Measurements from ENCODE around the gene TEKT1. TPM values are rescaled to one million over a fixed set of nuclear protein-coding genes. Genes with fewer than 3 reads are reported as not detected.

Gene TEKT1
- total RNA-seq, 1 experiment from 2014 or later = not detected

- H3K27ac ChIP-seq (ENCODE audit: low read length) = no peak overlapping the region
- CTCF ChIA-PET = no interaction called here
These were observed 44.9 kb downstream of the TEKT1 start for GRCh38 chr17:6786618-6787017.

GRCh38 chr17:6782244-6782643 is 49.3 kb downstream of the TEKT1 start:
- Histone ChIP-seq H3K27ac (ENCODE audit: low read length) (no peak overlapping the region), H3K4me3 (ENCODE audit: low read depth in 2 of 2, low read length in 2 of 2) (no peak overlapping the region), H3K36me3 (ENCODE audit: control insufficient read depth, insufficient read depth, low read length) (no peaks in the 10 kb centered on the region), H3K9me3 (ENCODE audit: control insufficient read depth, insufficient read depth, low read depth, low read length) (no peaks in the 10 kb centered on the region), H3K27me3 (ENCODE audit: control insufficient read depth, insufficient read depth, low read length) (peaks cover 5% of the 10 kb centered on the region), H3K4me1 (ENCODE audit: control insufficient read depth, insufficient read depth, low read length) (no peaks in the 10 kb centered on the region)
- no peak for ATAC-seq
- ChIA-PET CTCF (no interaction called here), POLR2A (no interaction called here)
- no peak for TF ChIP-seq CTCF (IDR thresholded peaks at IDR 0.05)
- BruUV-seq (replicated peaks) = no TSS peak
- DNase-seq (ENCODE audit: low read depth, low spot score) = no peak
- in situ Hi-C loops (cut with HindIII; ENCODE audit: low pct_unique_long_range_greater_than_20kb, low sequenced_read_pairs) (no loop called here), intact Hi-C loops (cut with micrococcal nuclease; ENCODE audit: unreplicated experiment) (no loop called here)

More at GRCh38 chr17:6786618-6787017, 44.9 kb downstream of the TEKT1 start:
- no peak for DNase-seq (ENCODE audit: low read depth, low spot score)
- intact Hi-C loops (cut with micrococcal nuclease; ENCODE audit: unreplicated experiment) = no loop called here
- H3K36me3 ChIP-seq (ENCODE audit: control insufficient read depth, insufficient read depth, low read length) = no peaks in the 10 kb centered on the region
- no peak for ATAC-seq
- BruUV-seq (replicated peaks) = no TSS peak
- no peak overlapping the region for H3K4me3 ChIP-seq (ENCODE audit: low read depth in 2 of 2, low read length in 2 of 2)
- no peaks in the 10 kb centered on the region for H3K9me3 ChIP-seq (ENCODE audit: control insufficient read depth, insufficient read depth, low read depth, low read length)
- no peak for TF ChIP-seq SIN3A (IDR thresholded peaks at IDR 0.05; ENCODE audit: borderline replicate concordance, insufficient read depth, low read depth, low read length)
- TF ChIP-seq REST (IDR thresholded peaks at IDR 0.05; ENCODE audit: insufficient read depth in 1 of 2, low read depth in 2 of 2, low read length in 1 of 2) = no peak
- no peak for TF ChIP-seq CTCF (IDR thresholded peaks at IDR 0.05)
- no peak for TF ChIP-seq TCF7L2 (IDR thresholded peaks at IDR 0.05; ENCODE audit: low read depth, low read length)
- no peak for TF ChIP-seq POLR2AphosphoS5 (IDR thresholded peaks at IDR 0.05; ENCODE audit: low read depth, low read length)
- POLR2A ChIA-PET = no interaction called here
- H3K27me3 ChIP-seq (ENCODE audit: control insufficient read depth, insufficient read depth, low read length) = peaks cover 11% of the 10 kb centered on the region
- no peaks in the 10 kb centered on the region for H3K4me1 ChIP-seq (ENCODE audit: control insufficient read depth, insufficient read depth, low read length)
- in situ Hi-C loops (cut with HindIII; ENCODE audit: low pct_unique_long_range_greater_than_20kb, low sequenced_read_pairs) = no loop called here

DNA sequence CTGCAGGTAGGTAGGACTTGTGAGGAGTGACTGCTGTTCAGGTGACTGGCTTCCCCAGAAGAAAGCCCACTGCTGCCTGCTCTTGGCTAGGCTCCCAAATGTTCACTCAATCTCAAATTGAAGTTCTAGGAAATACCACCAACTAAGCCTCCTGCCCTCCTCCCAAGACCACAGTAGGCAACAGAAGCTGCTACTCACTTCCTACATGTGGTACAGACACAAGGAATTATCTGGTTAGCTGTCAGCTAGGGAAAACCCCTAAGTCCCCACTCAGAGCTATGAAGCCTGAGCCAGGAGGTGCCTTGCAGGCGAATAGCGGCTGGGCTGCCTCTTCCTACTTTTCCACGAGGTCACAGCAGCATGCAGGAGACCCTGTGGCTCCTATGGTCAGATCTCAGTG is 50.6 kb downstream of the TEKT1 start:
- DNase-seq (ENCODE audit: low read depth, low spot score) (no peak), ATAC-seq (no peak)
- Histone ChIP-seq H3K4me1 (ENCODE audit: control insufficient read depth, insufficient read depth, low read length) (no peaks in the 10 kb centered on the region), H3K27me3 (ENCODE audit: control insufficient read depth, insufficient read depth, low read length) (peaks cover 5% of the 10 kb centered on the region), H3K36me3 (ENCODE audit: control insufficient read depth, insufficient read depth, low read length) (no peaks in the 10 kb centered on the region), H3K4me3 (ENCODE audit: low read depth in 2 of 2, low read length in 2 of 2) (no peak overlapping the region), H3K9me3 (ENCODE audit: control insufficient read depth, insufficient read depth, low read depth, low read length) (no peaks in the 10 kb centered on the region), H3K27ac (ENCODE audit: low read length) (no peak overlapping the region)
- BruUV-seq (replicated peaks) = no TSS peak
- POLR2A ChIA-PET = no interaction called here
- TF ChIP-seq REST (IDR thresholded peaks at IDR 0.05; ENCODE audit: insufficient read depth in 1 of 2, low read depth in 2 of 2, low read length in 1 of 2) = no peak
- no peak for TF ChIP-seq SIN3A (IDR thresholded peaks at IDR 0.05; ENCODE audit: borderline replicate concordance, insufficient read depth, low read depth, low read length)
- TF ChIP-seq CTCF (IDR thresholded peaks at IDR 0.05) = no peak
- TF ChIP-seq POLR2AphosphoS5 (IDR thresholded peaks at IDR 0.05; ENCODE audit: low read depth, low read length) = no peak
- TF ChIP-seq TCF7L2 (IDR thresholded peaks at IDR 0.05; ENCODE audit: low read depth, low read length) = no peak
- intact Hi-C loops (cut with micrococcal nuclease; ENCODE audit: unreplicated experiment) = no loop called here
- CTCF ChIA-PET = no interaction called here
- in situ Hi-C loops (cut with HindIII; ENCODE audit: low pct_unique_long_range_greater_than_20kb, low sequenced_read_pairs) = no loop called here
